Right renal pelvis (tissue), 4 donors: ENCODE measurements around the gene XBP1. TPM values are rescaled to one million over a fixed set of nuclear protein-coding genes. Genes with fewer than 3 reads are reported as not detected.
"Not testable (repeated sequence)": the region's sequence is repeated elsewhere in the genome, so short reads cannot be mapped to it uniquely, and the experiment has no call there.

Source experiments
- DNase-seq, 4 donors: peaks; one replicate each; pipeline ENCODE4 v3.0.0-alpha.2; 2013; ENCODE audit warnings: low read depth in 4 of 4, low spot score in 3 of 4, missing footprints in 1 of 4
- polyA plus RNA-seq, 4 donors: library from polyadenylated mRNA; unstranded; fragments of 120-200 nt; gene quantifications; one replicate each; pipeline ENCODE4 v1.2.1, GENCODE V29; 2013; ENCODE audit not compliant: insufficient read length in 4 of 4

Gene XBP1
- polyA plus RNA-seq: 100 to 1,000 TPM; 135 to 159 (median 148) TPM

DNA sequence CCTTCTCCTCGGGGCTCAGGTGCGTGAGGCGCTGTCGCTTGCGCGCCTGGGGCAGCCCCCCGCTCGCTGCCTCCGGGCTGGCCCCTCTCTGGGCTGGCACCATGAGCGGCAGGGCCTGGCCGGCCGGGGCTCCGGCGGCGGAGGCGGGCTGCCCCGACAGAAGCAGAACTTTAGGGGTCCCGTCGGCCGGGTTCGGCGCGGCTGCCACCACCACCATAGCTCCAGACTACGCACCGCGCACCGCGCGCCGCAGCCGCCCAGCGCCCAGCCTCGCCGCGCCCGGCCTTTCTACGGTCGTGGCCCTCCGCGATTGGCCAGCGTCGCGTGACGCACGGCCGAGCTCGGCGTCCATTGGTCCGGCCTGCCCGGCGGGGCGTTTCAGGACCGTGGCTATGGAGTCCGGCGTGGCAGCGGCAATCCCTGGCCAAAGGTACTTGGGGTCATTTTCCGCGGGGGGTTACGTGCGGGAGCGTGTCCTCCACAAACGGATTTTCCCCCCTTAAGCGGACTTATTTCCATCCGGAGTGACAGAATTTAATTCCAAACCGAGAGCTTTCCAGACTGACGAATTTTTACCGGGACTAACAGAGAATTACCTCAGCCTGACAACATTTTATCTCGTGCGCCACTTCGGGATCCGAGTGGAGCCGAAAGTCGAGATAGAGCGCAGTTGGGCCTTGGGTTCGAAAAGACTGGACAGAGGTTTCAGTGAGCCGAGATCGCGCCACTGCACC, at the start of gene XBP1:
Gene XBP1 (minus strand): TSS at position 262 of the 734 bp plus-strand sequence.
- peak; percentile 86 to 94 (median 91) for DNase-seq

DNA sequence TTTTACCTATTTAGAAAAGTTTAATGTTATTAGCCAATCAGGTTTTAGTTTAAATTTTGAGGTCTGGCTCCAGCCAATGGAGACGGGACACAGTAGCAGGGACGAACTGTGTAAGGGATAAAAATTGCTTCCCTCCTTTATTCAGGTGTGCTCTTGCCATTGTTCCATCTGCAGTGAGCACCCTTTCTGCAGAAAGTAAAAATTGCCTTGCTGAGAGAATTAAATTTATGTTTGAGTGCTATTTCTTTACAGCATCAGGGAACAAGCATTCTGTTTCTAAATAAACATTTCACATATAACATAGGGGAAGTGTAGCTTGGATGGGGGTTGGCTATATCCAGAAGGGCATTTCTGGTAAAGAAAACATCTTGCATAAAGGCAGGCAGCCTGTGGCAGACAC, 46.6 kb upstream of the XBP1 start:
- DNase-seq: no peak

DNA sequence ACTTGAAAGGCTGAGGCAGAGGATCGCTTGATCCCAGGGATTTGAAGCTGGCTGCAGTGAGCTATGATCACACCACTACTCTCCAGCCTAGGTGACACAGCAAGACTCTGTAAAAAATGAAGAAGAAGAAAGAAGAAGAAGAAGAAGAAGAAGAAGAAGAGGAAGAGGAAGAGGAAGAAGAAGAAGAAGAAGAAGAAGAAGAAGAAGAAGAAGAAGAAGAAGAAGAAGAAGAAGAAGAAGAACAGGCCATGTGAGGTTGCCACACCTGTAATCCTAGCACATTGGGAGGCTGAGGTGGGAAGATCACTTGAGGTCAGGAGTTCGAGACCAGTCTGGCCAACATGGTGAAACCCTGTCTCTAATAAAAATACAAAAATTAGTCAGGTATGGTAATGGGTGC, 43.9 kb upstream of the XBP1 start:
- not testable (repeated sequence) for DNase-seq

DNA sequence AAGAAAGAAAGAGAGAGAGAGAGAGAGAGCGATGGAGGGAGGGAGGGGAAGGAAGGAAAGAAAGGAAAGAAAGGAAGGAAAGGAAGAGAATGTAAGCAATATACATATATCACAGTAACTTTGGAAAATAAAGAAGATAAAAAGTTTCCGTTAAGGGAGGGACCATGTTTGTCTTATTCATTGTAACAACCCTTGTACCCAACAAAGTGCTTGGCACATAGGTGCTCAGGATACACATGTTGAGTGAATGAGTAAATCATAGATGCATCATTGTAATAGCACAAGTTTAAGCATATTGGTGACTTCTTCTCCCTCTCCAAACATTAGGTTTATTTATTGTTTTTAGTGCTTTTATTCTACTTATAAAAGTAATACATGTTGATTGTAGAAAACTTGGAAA, 43.3 kb upstream of the XBP1 start:
- DNase-seq: no peak

DNA sequence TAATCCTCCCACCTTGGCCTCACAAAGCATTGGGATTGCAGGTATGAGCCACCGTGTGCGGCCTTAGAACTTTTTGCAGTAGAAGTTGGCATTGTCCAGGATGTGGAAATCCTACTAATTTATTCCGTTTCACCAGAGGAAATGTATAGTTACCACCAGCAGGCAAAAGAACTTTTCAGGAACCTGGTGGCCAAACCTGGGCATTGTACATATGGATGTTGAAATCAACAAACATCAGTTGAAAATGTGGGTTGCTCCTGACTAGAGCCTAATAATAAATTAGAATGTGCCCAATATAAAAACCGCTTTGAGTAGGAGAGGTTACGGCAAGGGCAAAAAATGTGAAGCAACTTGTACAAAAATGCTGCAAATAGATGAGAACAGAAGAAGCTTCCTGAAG, 40.7 kb upstream of the XBP1 start:
- no peak for DNase-seq

DNA sequence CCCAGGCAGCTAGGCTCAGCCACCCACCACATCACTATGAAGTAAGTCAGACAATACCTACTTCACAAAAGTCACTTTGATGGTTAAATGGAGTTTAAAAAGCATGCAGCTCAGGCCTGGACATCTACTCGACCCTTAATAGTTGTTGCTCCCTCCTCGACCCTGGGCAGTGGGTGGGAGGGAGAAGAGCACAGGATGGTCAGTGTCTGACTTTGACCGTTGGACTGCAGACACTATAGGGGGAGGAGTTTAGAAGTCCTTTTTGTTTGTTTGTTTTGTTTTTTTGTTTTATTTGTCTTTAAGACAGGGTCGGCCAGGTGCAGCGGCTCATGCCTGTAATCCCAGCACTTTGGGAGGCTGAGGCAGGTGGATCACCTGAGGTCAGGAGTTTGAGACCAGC, 38.6 kb upstream of the XBP1 start:
- no peak for DNase-seq

DNA sequence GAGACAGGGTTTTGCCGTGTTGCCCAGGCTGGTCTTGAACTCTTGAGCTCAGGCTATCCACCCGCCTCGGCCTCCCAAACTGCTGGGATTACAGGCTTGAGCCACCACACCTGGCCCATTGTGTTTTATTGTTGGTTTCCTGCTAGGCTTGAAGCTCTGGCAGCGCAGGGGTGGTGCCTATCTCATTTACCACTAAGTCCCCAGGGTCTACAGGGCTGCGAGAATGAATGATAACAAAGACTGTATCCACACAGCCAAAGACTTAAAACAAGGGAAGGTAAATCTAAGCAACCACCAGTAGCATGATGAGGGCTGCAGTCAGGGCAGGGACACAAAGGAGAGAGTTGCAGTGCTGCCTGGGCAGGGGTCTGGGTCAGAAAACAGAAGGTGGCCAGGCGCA, 37.3 kb upstream of the XBP1 start:
- DNase-seq: no peak

DNA sequence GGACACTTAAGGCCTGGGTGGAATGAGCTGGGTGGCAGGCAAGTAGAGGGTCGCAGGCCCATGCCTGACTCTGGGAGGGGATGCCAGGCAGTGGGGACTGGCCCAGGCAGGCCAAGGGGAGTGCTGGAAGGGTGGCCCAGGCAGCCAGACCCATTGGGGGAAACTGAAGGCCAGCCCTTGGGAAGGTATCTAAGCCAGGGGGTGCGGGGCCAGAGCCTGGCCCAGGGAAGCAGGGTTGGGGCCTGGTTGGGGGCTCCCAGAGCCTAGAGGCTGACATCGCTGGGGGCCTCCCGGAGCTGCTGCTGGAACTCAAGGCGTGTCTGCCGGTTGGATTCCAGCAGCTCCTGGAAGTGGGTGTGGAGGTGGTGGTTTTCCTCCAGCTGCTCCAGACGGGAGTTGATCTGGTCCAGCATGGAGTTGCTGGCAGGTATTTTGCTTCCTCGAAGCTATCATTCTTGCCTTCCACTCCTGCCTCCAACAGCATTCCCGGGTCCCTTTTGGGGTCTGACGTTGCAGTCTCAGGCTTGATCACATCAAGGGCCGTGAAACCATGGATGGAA, 35.3 kb upstream of the XBP1 start:
- no peak for DNase-seq

DNA sequence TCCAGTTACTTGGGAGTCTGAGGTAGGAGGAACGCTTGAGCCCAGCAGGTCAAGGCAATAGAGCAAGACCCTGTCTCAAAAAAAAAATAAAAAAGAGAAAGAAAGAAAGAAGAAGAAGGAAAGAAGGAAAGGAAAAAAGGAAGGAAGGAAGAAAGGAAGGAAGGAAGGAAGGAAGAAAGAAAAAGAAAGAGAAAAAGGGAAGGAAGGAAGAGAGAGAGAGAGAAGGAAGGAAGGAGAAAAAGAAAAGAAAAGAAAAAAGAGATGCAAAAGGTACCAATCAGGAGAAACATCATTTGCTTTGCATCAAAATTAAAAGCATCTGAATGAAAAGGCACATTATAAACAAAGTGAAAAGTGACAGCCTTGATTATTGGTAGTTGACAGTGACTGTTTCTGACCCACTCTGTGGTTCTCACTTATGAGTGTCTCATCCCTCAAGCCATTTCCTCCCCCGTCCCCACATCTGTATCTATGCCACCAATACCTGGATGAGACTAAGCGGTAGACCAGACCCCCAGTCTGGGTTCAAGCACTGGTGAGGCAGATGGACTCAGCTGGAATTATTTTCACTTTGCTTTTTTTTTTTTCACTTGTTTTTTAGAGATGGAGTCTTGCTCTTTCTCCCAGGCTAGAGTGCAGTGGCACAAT, 33.0 kb upstream of the XBP1 start:
- no peak for DNase-seq

DNA sequence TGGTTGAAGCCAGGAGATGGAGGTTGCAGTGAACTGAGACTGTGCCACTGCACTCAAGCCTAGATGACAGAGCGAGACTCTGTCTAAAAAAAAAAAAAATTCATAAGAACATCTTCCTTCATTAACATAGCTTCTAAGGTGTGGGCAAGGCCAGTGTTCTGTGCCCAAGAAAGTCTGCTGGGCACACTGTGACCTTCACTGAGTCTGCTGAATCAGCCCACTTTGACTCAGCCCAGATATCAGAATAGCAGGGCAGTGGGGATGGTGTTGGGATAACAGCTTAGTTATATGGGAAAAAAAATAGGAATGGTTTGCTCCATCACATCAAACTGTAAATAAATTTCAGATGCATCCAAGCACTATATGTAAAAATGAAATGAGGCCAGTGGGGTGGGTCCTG, 32.4 kb upstream of the XBP1 start:
- no peak for DNase-seq

DNA sequence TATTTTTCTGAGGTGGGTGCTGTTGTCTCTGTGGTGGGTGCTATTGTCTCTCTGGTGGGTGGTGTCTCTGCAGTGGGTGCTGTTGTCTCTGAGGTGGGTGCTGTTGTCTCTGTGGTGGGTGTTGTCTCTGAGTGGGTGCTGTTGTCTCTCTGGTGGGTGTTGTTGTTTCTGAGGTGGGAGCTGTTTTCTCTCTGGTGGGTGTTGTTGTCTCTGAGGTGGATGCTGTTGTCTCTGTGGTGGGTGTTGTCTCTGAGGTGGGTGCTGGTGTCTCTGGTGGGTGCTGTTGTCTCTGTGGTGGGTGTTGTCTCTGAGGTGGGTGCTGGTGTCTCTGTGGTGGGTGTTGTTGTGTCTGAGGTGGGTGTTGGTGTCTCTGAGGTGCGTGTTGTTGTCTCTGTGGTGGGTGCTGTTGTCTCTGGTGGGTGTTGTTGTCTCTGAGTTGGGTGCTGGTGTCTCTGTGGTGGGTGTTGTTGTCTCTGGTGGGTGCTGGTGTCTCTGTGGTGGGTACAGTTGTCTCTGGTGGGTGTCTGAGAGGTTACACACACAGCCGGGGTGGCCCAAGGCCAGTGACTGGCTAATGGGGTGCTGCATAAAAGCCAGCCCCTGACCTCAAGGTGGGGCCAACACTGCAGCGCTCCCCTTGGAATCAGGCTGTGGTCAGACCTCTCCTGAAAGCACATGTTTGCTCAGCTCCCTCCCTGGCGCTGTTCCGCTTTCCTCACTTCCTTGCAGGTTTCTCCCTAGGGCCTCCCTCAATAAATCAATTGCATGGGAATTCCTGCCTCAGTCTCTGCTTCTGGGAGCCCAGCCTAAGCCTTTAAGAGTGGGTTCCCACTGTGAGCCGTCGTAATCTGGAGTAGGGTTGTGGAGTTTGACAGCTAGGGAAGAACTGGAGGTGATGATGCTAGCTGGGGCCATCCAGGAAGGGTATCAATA, 31.0 kb upstream of the XBP1 start:
- DNase-seq: no peak

DNA sequence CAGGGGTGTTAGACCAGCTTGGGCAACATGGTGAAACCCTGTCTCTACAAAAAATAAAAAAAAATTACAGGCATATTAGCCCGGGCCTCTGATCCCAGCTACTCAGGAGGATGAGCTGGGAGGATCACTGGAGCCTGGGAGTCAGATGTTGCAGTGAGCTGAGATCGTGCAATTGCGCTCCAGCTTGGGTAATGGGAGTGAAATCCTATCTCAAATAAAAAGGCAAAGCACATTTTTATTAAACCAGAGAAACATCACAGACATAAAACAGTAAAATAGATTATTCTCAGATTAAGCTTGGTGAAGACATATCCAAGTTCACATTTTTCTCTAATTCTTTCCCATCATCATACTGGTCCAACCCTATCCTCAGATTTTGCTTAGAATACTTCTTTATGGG, 30.1 kb upstream of the XBP1 start:
- no peak for DNase-seq

DNA sequence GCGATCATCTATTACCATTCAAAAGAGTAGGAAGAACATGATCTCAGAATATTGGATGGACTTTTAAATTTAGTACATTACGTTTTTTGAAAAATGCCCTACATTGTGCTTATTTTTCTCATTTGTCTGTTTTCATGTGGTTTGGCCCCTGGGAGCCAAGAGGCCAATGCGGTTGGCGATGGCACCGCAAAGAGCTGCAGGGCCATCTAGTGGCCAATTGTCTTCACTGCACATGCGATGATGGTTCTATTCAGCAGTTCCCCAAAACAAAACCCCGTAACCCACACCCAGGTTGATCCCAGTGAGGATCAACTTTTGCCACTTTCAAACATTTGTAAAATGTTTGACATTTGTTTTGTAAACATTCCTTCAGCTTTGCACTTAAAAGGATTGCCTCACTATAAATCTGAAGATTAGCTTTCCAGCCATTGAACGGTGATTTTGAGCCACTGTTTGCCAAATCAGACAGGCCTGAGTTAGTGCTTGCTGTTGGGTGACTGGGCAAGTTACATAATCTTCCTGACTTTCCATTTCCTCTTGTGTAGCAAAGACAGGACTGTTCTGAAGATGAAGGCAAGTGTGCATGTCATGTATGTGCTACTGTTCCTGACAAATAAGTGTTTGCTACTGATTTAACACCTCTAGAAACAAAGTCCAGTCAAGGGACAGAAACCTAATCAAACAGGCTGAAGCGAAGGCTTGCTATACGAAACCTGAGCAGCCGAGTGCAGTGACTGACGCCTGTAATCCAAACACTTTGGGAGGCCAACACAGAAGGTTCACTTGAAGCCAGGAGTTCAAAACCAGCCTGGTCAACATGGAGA, 29.2 kb upstream of the XBP1 start:
- DNase-seq: peak in 3 of 4 donors; percentile 41 to 64 (median 64)

DNA sequence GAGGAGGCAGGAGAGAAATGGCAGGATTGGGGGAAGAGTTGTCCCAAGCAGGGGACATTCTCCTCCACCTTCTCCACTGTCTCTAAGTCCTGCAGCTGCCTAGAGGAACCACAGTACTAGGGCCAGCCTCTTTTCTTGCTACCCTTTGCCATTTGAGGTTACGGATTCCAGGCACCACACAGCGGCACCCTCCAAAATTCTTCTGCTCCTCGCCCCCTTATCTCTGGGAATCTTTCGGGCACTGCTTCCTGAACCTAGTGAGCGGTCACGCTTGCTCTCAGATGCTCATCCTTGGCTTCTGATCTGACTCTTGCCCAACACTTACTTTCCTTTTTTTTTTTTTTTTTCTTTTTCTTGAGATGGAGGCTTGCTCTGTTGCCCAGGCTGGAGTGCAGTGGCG, 26.6 kb upstream of the XBP1 start:
- no peak for DNase-seq

DNA sequence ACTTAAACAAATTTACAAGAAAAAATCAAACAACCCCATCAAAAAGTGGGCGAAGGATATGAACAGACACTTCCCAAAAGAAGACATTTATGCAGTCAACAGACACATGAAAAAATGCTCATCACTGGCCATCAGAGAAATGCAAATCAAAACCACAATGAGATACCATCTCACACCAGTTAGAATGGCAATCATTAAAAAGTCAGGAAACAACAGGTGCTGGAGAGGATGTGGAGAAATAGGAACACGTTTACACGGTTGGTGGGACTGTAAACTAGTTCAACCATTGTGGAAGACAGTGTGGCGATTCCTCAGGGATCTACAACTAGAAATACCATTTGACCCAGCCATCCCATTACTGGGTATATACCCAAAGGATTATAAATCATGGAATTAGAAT, 26.1 kb upstream of the XBP1 start:
- DNase-seq: not testable (repeated sequence)

DNA sequence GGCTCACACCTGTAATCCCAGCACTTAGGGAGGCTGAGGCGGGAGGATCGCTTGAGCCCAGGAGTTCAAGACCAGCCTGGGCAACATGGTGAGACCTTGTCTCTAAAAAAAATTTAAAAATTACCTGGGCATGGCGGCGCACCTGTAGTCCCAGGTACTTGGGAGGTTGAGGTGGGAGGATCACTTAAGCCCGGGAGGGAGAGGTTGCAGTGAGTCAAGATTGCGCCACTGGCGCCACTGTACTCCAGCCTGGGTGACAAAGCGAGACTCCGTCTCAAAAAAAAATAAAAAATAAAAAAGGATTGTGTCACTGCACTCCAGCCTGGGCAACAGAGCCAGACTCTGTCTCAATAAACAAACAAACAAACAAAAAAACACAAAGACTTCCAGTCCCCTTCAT, 24.1 kb upstream of the XBP1 start:
- DNase-seq: not testable (repeated sequence)

DNA sequence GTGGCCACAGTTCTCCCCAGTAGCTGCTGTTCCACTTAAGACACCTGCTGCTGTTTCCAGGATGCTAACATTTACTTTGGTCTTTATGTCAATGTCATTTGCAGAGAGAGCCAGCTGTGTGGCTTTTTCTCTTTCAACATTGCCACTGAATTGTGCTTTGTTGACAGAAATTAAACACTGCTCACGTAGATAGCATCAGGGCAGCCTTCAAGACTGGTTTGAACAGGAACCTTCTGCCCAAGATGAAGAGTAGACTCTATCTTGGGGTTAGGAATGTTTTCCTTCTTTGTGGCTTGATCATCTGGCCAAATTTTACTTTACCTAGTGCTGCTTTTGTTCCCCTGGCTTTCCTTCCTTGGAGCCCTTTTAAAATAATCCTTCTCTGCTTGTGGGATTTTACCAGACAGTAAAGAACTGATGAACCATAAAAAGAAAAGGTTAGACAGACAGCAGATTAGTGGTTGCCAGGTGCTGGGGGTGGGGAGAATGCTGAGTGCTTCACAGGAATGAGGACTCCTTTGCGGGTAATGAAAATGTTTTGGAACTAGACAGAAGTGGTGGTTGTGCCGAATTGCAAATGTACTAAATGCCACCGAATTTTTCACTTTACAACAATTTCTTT, 22.7 kb upstream of the XBP1 start:
- no peak for DNase-seq

DNA sequence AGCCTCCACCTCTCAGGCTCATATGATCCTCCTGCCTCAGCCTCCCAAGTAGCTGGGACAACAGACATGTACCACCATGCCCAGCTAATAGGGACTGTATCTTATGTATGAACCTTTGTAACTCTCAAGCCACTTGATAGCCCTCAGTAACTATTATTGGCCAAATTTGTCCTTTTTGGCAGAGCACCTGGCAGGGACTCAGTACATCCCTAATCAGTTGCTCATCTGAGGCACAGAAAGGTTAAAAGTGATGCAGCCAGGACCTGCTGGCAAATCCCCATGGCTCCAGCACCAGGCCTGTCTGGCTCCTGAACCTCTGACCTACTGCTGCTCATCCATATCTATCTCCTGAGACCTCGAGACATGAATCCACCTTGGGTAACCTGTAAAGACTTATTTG, 21.1 kb upstream of the XBP1 start:
- DNase-seq: no peak

DNA sequence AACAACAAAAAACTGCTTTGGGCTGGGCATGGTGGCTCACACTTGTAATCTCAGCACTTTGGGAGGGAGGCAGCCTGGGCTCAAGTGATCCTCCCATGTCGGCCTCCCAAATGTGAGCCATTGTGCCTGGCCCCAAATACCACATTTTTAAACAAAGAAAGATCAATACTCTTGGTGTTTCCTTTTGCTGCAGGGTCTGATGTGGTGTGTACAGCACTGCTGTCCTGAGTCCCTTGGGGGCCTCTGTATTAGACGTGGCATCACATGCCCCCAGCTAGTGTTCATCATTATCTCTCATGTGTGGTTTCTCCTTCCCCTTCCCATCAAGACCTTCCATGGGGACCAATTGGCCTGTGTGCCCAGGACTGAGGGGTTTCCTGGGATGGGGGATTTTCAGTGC, 20.5 kb upstream of the XBP1 start:
- DNase-seq: no peak
